GM23338 (cell line): ENCODE data around the gene RASA3. TPM values are rescaled to one million over a fixed set of nuclear protein-coding genes. Genes with fewer than 3 reads are reported as not detected.

Experiments used
- CTCF ChIP-seq, 2 experiments: fragments of 200-600 bp in 1 of 2; sonication (generic) in 1 of 2; conservative IDR thresholded peaks; 2 replicates each; pipeline versions ENCODE4 v1.5.1 to v1.6.1; 2016 to 2017; ENCODE audit warnings: antibody characterized with exemption in 2 of 2, low read depth in 2 of 2, mild to moderate bottlenecking in 2 of 2, moderate library complexity in 1 of 2
- ETS1 ChIP-seq: IDR thresholded peaks from 2 replicates; pipeline ENCODE4 v1.6.1; 2016; ENCODE audit warnings: antibody characterized with exemption
- EZH2phosphoT487 ChIP-seq: fragments of 200-600 bp; sonication (generic); IDR thresholded peaks from one replicate; pipeline ENCODE4 v1.8.1; 2018; ENCODE audit warnings: antibody characterized with exemption; ENCODE audit not compliant: unreplicated experiment
- JUNB ChIP-seq: IDR thresholded peaks from one replicate; pipeline ENCODE4 v1.6.1; 2016; ENCODE audit warnings: antibody characterized with exemption; ENCODE audit not compliant: unreplicated experiment
- STAT1 ChIP-seq: IDR thresholded peaks from one replicate; pipeline ENCODE4 v1.6.1; 2016; ENCODE audit warnings: antibody characterized with exemption; ENCODE audit not compliant: unreplicated experiment
- ZNF114 ChIP-seq: fragments of 250-450 bp; sonication (Bioruptor Pico); IDR thresholded peaks from 2 replicates; pipeline ENCODE4 v1.5.0; 2020; ENCODE audit warnings: mild to moderate bottlenecking, moderate library complexity
- ZNF331 ChIP-seq: fragments of 250-450 bp; sonication (Bioruptor Pico); IDR thresholded peaks from 2 replicates; pipeline ENCODE4 v1.5.0; 2020; ENCODE audit warnings: low read depth, mild to moderate bottlenecking, moderate library complexity
- ZNF462 ChIP-seq: fragments of 250-450 bp; sonication (Bioruptor Pico); IDR thresholded peaks from 2 replicates; pipeline ENCODE4 v1.5.0; 2020; ENCODE audit warnings: mild to moderate bottlenecking, moderate library complexity
- polyA plus RNA-seq: library from polyadenylated mRNA; unstranded; fragments of >200 nt; fragmentation: Nextera tagmentation; extraction: Ambion mirVana; gene quantifications from 2 replicates; pipeline ENCODE4 v1.2.1, GENCODE V29; 2016
- total RNA-seq: library from RNA; depleted of rRNA; stranded (reverse); fragments of >200 nt; shearing (Covaris generic); gene quantifications from 2 replicates; pipeline ENCODE4 v1.2.3, GENCODE V29; 2014

RASA3 gene
- total and polyA plus RNA-seq, 2 experiments from 2014 or later: 11.2 to 20.7 TPM

- TF ChIP-seq ZNF462 (CRISPR knock-in tag): no peak
- TF ChIP-seq ZNF114: no peak
- TF ChIP-seq ZNF331: no peak
- TF ChIP-seq ETS1: no peak
- no peak for TF ChIP-seq STAT1
- no peak for TF ChIP-seq JUNB
- no peak for TF ChIP-seq EZH2phosphoT487
- TF ChIP-seq CTCF (conservative IDR thresholded peaks at IDR 0.05; ENCODE audit: low read depth in 2 of 2): no peak
Observed at GRCh38 chr13:114025714-114026431, 106.5 kb downstream of the RASA3 start (continued).
